Gastrocnemius medialis (tissue), 4 donors: ENCODE measurements around the gene ZNF366. TPM values are rescaled to one million over a fixed set of nuclear protein-coding genes. Genes with fewer than 3 reads are reported as not detected.
"Not testable (repeated sequence)": the region's sequence is repeated elsewhere in the genome, so short reads cannot be mapped to it uniquely, and the experiment has no call there.

Experiments used
- ATAC-seq, 2 donors: fragments of 150-250 bp; one replicate each; pipeline ENCODE4 v1.9.1; 2016
- DNase-seq, 2 donors: peaks; one replicate each; pipeline ENCODE4 v3.0.0-alpha.2; 2019
- H3K27ac ChIP-seq, 4 donors: fragments of 200-600 bp; sonication (generic); 1 replicate in 1 of 4; 2 replicates in 3 of 4; pipeline ENCODE4 v1.5.1; 2016 to 2018; ENCODE audit warnings: mild to moderate bottlenecking in 2 of 4, moderate library complexity in 1 of 4
- H3K27me3 ChIP-seq, 3 donors: fragments of 200-600 bp; sonication (generic) in 2 of 3; 1 replicate in 1 of 3; 2 replicates in 2 of 3; pipeline versions ENCODE4 v1.5.1 to v1.6.0; 2016 to 2019; ENCODE audit warnings: mild to moderate bottlenecking in 1 of 3, moderate library complexity in 1 of 3
- H3K36me3 ChIP-seq, 2 donors: fragments of 200-600 bp; sonication (generic) in 1 of 2; one replicate each; pipeline ENCODE4 v1.5.1; 2017 to 2018
- H3K4me1 ChIP-seq, 2 donors: fragments of 200-600 bp; sonication (generic) in 1 of 2; one replicate each; pipeline ENCODE4 v1.5.1; 2016 to 2017; ENCODE audit warnings: mild to moderate bottlenecking in 2 of 2
- H3K4me3 ChIP-seq, 4 donors: fragments of 200-600 bp; sonication (generic) in 3 of 4; 1 replicate in 1 of 4; 2 replicates in 3 of 4; pipeline ENCODE4 v1.5.1; 2016 to 2019; ENCODE audit warnings: mild to moderate bottlenecking in 2 of 4
- H3K9me3 ChIP-seq, 3 donors: fragments of 200-600 bp; sonication (generic) in 2 of 3; 1 replicate in 1 of 3; 2 replicates in 2 of 3; pipeline ENCODE4 v1.5.1; 2016 to 2019
- CTCF ChIP-seq, 5 experiments: fragments of 450-650 bp in 3 of 5; fragments of 200-600 bp in 2 of 5; sonication (generic) in 2 of 5; IDR thresholded peaks in 4 of 5; conservative IDR thresholded peaks in 1 of 5; 1 replicate in 4 of 5; 2 replicates in 1 of 5; pipeline ENCODE4 v1.5.1; 2016 to 2019; ENCODE audit warnings: antibody characterized with exemption in 5 of 5, mild to moderate bottlenecking in 3 of 5, moderate library complexity in 3 of 5
- POLR2A ChIP-seq, 2 donors: fragments of 450-650 bp; IDR thresholded peaks; one replicate each; pipeline ENCODE4 v1.6.1; 2017; ENCODE audit warnings: antibody characterized with exemption in 2 of 2, mild to moderate bottlenecking in 2 of 2, moderate library complexity in 2 of 2
- in situ Hi-C, 4 donors: fragments of 200-750 bp; cut with MboI; loops; one replicate each; pipeline versions ENCODE4 v1.15.0 to v1.8.0; 2017; ENCODE audit warnings: low sequenced_read_pairs in 4 of 4
- intact Hi-C: fragments of 100-400 bp; cut with DNase I; formaldehyde crosslinking; loops from one replicate; pipeline ENCODE4 v1.15.1; 2023; ENCODE audit warnings: low total_unique reads
- total RNA-seq, 4 donors: library from RNA; depleted of rRNA; stranded (reverse); fragments of >200 nt; gene quantifications; one replicate each; pipeline versions ENCODE4 v1.1.0 to v1.2.3, GENCODE V29; 2016

ZNF366 gene
- total RNA-seq, 4 donors from 2014 or later, result 2.0 to 5.8 (median 3.0) TPM

- ATAC-seq (peak; percentile 3 to 6), DNase-seq (no peak)
- Histone ChIP-seq H3K27ac (peak overlapping the region; percentile 52 to 71 (median 70)), H3K27me3 (no peaks in the 10 kb centered on the region), H3K4me3 (no peak overlapping the region), H3K4me1 (peaks cover 10 to 13% of the 10 kb centered on the region in 2 donors), H3K9me3 (no peaks in the 10 kb centered on the region), H3K36me3 (no peaks in the 10 kb centered on the region)
- in situ Hi-C loops, result loop anchor here in 1 of 4 donors (10.0 kb wide), 1 partner anchor 47 kb away; no protein-coding TSS in a partner anchor
- no peak for TF ChIP-seq CTCF (IDR thresholded peaks at IDR 0.05 in 4 of 5, conservative IDR thresholded peaks at IDR 0.05 in 1 of 5)
- intact Hi-C loops, result no loop called here
Measured at GRCh38 chr5:72408127-72408526, 99.1 kb downstream of the ZNF366 start.

GRCh38 chr5:72407541-72407940 lies 99.7 kb downstream of the ZNF366 start:
- in situ Hi-C loops, result loop anchor here in 1 of 4 donors (10.0 kb wide), 1 partner anchor 47 kb away; no protein-coding TSS in a partner anchor
- H3K27ac ChIP-seq, result peak overlapping the region in 1 of 4 donors; percentile 71
- H3K27me3 ChIP-seq, result no peaks in the 10 kb centered on the region
- no peaks in the 10 kb centered on the region for H3K36me3 ChIP-seq
- ATAC-seq (no peak), DNase-seq (no peak)
- no peak for TF ChIP-seq POLR2A (IDR thresholded peaks at IDR 0.05)
- TF ChIP-seq CTCF (IDR thresholded peaks at IDR 0.05 in 4 of 5, conservative IDR thresholded peaks at IDR 0.05 in 1 of 5), result no peak
- no peak overlapping the region for H3K4me3 ChIP-seq
- H3K4me1 ChIP-seq, result peaks cover 14% of the 10 kb centered on the region in 2 donors
- intact Hi-C loops, result no loop called here
- H3K9me3 ChIP-seq, result no peaks in the 10 kb centered on the region

- H3K27me3 ChIP-seq, result no peaks in the 10 kb centered on the region
- no peaks in the 10 kb centered on the region for H3K9me3 ChIP-seq
- in situ Hi-C loops (loop anchor here in 1 of 4 donors (10.0 kb wide), 1 partner anchor 48 kb away; no protein-coding TSS in a partner anchor), intact Hi-C loops (no loop called here)
- DNase-seq (no peak), ATAC-seq (no peak)
- no peak overlapping the region for H3K4me3 ChIP-seq
- no peak overlapping the region for H3K27ac ChIP-seq
- no peaks in the 10 kb centered on the region for H3K36me3 ChIP-seq
- peaks cover 18 to 19% of the 10 kb centered on the region in 2 donors for H3K4me1 ChIP-seq
- TF ChIP-seq CTCF (IDR thresholded peaks at IDR 0.05 in 4 of 5, conservative IDR thresholded peaks at IDR 0.05 in 1 of 5) (no peak), POLR2A (IDR thresholded peaks at IDR 0.05) (no peak)
Measured at GRCh38 chr5:72407078-72407477, 100.1 kb downstream of the ZNF366 start.

GRCh38 chr5:72404771-72405170 lies 102.4 kb downstream of the ZNF366 start:
- intact Hi-C loops, result loop anchor here (2.0 kb wide), 1 partner anchor 20 kb away; no protein-coding TSS in a partner anchor
- not testable (repeated sequence) for ATAC-seq

DNA sequence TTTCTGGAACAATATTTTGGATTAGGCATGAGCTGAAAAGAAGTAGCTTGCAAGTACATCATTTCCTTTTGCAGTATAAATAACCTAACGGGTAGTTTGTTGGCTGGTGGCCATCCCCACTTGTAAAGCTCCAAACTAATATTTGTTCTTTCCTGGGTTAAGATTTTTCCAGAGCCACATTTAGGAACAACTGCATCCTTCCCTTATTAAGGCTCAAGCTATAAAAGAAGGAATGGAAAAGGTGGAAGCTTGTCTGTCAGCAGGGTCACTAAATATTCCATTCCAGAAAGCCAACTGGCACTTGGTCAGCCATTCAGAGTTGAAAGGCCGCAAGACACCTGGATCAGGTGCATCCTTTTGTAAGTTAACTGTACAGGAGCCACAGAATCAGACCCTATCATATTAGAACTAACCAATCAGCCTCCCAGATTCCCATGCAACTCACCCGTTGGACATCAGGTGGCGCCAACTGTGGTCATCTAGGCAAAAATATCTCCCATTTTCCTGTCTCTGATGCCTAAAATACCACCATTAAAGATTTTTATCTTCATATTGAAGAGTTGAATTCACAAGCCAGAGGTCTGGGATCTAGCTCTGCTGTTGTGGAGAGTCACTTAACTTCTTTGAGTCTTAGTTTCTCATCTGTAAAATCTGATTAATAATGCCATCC lies 104.1 kb downstream of the ZNF366 start:
- in situ Hi-C loops (loop anchor here in 1 of 4 donors (10.0 kb wide), 1 partner anchor 52 kb away; no protein-coding TSS in a partner anchor), intact Hi-C loops (no loop called here)
- ATAC-seq (no peak), DNase-seq (no peak)
- Histone ChIP-seq H3K27ac (peak overlapping the region; percentile 42 to 68 (median 54)), H3K27me3 (no peaks in the 10 kb centered on the region), H3K4me3 (no peak overlapping the region), H3K36me3 (no peaks in the 10 kb centered on the region), H3K9me3 (no peaks in the 10 kb centered on the region), H3K4me1 (peaks cover 8 to 10% of the 10 kb centered on the region in 2 donors)
- TF ChIP-seq CTCF (IDR thresholded peaks at IDR 0.05 in 4 of 5, conservative IDR thresholded peaks at IDR 0.05 in 1 of 5), result no peak
- TF ChIP-seq POLR2A (IDR thresholded peaks at IDR 0.05), result no peak

More at GRCh38 chr5:72404771-72405170, 102.4 kb downstream of the ZNF366 start:
- H3K36me3 ChIP-seq, H3K27ac ChIP-seq, H3K9me3 ChIP-seq, H3K4me3 ChIP-seq, H3K27me3 ChIP-seq, DNase-seq: not testable (repeated sequence)
- in situ Hi-C loops, result loop anchor here in 1 of 4 donors (10.0 kb wide), 1 partner anchor 50 kb away; no protein-coding TSS in a partner anchor
- peaks cover 20 to 21% of the 10 kb centered on the region in 2 donors for H3K4me1 ChIP-seq
